GM18508 (cell line): ENCODE measurements around the gene MEI1.
A peak's percentile ranks its signal among the peaks of the same experiment; 100 is the strongest.
"Not testable (repeated sequence)": the region's sequence is repeated elsewhere in the genome, so short reads cannot be mapped to it uniquely, and the experiment has no call there.

ENCODE experiments used
- ATAC-seq: cut with Tn5 transposase; IDR thresholded peaks from one replicate; pipeline ENCODE4 v1.9.1; 2021; ENCODE audit warnings: moderate number of reproducible peaks; ENCODE audit not compliant: insufficient read depth, unreplicated experiment

MEI1 gene

GRCh38 chr22:41676134-41676533 lies 23.2 kb upstream of the MEI1 start:
- no peak for ATAC-seq

- no peak for ATAC-seq
Observed at GRCh38 chr22:41681616-41682015, 17.7 kb upstream of the MEI1 start.

GRCh38 chr22:41682033-41682807 lies 17.1 kb upstream of the MEI1 start:
- ATAC-seq, result no peak

- no peak for ATAC-seq
Observed at GRCh38 chr22:41683052-41683451, 16.3 kb upstream of the MEI1 start.

DNA sequence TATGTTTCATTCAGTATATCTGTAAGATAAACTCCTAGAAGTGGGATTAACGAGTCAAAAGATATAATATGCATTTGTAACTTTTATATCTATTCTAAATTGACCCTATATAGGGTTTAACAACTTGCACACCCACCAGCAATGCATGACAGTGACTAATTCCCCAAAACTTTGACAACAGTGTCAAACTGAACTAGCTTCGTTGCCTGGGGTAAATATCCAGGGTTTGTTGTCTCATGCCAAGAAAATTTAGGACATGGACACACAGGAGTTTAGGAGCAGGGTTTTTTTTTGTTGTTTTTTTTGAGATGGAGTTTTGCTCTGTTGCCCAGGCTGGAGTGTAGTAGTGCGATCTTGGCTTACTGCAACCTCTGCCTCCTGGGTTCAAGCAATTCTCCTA lies 15.7 kb upstream of the MEI1 start:
- no peak for ATAC-seq

GRCh38 chr22:41684194-41684593 lies 15.1 kb upstream of the MEI1 start:
- ATAC-seq, result no peak

DNA sequence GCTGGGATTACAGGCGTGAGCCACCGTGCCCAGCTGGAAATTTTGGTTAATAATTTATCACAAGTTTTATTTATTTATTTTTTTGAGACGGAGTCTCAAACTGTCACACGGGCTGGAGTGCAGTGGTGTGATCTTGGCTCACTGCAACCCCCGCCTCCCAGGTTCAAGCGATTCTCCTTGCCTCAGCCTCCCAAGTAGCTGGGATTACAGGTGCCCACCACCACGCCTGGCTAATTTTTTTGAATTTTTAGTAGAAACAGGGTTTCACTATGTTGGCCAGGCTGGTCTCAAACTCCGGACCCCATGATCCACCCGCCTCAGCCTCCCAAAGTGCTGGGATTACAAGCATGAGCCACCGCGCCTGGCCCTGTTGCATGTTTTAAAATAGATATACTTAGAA lies 12.4 kb upstream of the MEI1 start:
- not testable (repeated sequence) for ATAC-seq

DNA sequence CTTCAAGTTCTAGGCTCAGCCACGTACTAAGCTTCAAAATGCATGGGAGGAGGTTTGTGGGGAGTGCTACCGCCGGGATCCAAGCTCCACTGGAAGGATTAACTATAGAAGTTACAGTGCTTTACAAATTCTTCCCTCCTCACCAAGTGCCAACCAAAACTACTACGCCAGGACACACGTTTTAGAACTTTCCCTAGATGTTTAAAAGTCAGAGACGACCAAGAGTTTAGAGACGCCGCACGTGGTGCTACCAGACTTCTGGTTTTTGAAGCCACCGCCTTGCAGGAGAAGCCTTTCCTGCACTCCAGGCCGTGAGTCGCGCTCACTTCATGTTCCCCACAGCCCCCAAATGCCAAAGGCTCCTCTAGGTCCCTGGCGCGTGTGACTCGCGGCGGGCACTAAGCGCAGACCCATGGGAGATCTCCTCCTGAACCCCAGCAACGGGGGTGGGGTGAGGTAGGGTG lies 11.4 kb upstream of the MEI1 start:
- ATAC-seq, result no peak

GRCh38 chr22:41688365-41689211 lies 10.7 kb upstream of the MEI1 start, which contains the start of gene SNU13:
Gene SNU13 (minus strand): TSS chr22:41688867. CDS start chr22:41688796, 71 bp downstream.
- peak; percentile 52 for ATAC-seq

GRCh38 chr22:41690476-41690875 lies 8.8 kb upstream of the MEI1 start:
- no peak for ATAC-seq

GRCh38 chr22:41695211-41695610 lies 4.1 kb upstream of the MEI1 start:
- ATAC-seq, result no peak

GRCh38 chr22:41696703-41697102 lies 2.6 kb upstream of the MEI1 start:
- ATAC-seq, result no peak

GRCh38 chr22:41697126-41697775 lies 2.1 kb upstream of the MEI1 start:
- ATAC-seq, result no peak

GRCh38 chr22:41700108-41700364 lies 733 bp downstream of the MEI1 start:
- ATAC-seq, result no peak

- no peak for ATAC-seq
Observed at GRCh38 chr22:41702763-41703162, 3.5 kb downstream of the MEI1 start.

DNA sequence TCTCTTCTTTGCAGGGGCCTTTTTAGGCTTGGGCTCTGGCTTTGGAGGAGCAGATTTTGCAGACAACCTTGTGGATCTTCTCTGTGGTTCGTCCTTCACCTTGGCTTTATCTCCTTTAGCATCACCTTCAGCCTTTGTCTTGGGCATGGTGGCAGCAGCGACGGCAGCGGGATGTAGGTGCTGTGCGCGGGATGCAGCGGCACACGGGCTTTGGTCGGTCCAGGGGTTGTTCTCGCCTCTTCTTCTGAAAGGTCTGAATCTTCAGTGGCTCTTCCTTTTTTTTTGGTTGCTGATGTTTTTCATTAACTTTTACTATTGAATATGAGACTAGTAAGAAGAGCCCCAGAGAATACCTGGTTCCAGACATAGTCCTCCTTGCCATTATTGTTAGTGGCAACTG lies 10.0 kb downstream of the MEI1 start:
- ATAC-seq, result no peak

DNA sequence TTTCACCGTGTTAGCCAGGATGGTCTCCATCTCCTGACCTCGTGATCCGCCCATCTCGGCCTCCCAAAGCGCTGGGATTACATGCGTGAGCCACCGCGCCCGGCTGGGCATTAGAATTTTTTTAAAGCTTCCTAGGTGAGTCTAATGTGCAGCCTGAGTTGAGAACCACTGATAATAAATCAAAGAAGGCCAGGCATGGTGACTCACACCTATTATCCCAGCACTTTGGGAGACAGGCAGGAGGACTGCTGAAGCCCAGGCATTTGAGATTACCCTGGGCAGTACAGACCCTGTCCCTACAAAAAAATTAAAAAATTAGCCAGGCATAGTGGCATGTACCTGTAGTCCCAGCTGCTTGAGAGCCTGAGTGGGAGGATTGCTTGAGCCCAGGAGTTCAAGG lies 13.7 kb downstream of the MEI1 start:
- ATAC-seq, result no peak

DNA sequence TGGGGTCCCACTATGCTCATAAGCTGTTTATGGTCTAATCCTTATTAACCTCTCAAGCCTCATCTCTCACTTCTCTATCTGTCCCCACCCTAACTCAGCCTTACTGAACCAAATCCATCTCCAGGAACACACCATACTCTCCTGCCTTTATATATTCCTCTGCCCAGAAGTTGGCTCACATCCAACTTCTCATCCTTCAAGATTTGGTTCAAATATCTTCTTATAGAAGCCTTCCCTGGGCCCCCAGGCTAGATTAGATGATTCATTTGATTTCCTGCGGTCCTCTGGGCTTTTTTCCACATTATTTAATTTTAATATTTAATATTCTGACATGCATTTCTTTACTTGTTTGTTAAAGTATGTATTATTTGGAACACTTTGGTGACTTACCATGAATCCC lies 23.2 kb downstream of the MEI1 start:
- no peak for ATAC-seq

DNA sequence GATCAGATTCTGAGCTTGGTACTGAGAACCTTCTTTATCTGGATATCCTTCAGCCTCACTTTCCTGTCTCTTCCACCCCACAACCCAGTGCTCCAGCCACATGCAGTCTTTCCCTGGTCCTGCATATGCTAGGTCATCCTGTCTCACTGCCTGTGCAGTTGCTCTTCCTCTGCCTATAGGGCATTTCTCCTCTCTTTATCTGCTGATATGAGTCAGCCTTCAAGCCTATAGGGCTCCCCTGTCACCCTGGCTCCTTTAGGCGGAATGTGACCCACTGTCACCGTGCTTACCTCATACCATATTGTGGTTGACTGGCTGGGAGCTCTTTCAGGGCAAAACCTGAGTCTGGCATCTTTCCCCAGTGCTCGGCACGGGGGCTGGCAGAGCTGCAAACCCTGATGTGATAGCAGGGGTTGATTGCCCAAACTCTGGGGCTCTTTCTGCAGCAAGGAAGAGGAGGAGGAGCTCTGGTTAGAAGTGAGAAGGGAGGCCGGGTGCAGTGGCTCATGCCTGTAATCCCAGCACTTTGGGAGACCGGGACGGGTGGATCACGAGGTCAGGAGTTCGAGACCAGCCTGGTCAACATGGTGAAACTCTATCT lies 26.3 kb downstream of the MEI1 start:
- no peak for ATAC-seq

DNA sequence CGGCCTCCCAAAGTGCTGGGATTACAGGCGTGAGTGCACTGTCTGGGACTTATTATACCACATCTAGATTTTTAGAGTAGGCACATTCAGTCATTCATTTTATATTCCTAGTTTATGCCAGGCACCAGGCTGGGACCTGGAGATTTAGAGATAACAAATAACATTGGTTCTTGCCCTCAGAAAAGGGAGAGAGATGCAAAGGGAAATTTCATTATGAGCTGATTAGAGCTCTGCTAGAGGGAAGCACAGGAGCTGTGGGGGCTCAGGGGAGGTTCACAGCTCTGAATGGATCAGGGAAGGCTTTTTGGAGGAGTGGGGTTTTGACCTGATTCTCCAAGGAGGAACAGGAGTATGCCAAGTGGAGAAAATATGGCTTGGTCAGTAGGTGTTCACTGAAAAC lies 32.3 kb downstream of the MEI1 start:
- ATAC-seq, result no peak
